ENCODE measurements around the gene ARHGAP42.
A peak's percentile ranks its signal among the peaks of the same experiment; 100 is the strongest.
"Not testable (repeated sequence)": the region's sequence is repeated elsewhere in the genome, so short reads cannot be mapped to it uniquely, and the experiment has no call there.

ARHGAP42 gene

GRCh38 chr11:100732949-100733348 lies 45.9 kb downstream of the ARHGAP42 start:
- FAIRE-seq (no peak), DNase-seq (ENCODE audit: insufficient read length, low spot score) (no peak)
- TF ChIP-seq PAX5 (IDR thresholded peaks at IDR 0.05; ENCODE audit: insufficient read depth, low read length, severe bottlenecking) (no peak), POLR2AphosphoS5 (IDR thresholded peaks at IDR 0.05; ENCODE audit: low read depth, low read length) (no peak), SPI1 (IDR thresholded peaks at IDR 0.05; ENCODE audit: low read depth, low read length) (no peak), POU2F2 (IDR thresholded peaks at IDR 0.05; ENCODE audit: low read depth, low read length) (no peak)

DNA sequence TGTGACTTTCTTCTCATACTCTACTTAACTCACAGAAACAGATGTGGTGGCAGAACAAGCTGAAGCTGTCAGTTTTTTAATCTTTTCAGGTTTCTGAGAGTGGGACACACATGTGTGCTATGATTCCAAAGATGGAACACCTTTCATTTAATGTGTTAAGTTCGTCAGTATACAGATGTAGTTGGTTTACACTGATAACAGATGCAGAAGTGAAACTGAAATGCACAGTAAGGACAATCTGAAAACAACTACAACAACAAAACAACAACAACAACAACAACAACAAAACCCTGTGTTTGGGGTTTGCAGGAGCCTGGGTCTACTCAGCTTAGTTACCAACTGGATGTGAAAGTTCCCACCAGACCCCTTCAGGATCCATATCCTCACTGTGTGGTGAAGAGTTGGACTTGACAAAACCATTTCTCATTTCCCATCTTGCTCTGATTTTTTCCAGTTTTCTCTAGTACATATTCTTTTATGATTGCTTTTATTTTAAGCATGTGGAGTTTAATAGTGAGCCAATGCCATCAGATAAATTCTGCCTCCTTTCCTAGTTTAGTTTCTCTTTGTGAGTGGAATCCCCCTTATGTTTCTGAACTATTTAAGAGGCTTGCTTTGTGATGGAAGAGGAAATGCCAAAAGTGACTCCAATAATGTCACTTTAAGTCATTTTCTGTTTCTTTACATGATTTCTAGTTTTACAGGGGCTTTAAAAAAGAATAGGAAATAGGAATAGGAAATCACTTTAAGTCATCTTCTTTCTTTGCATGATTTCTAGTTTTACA lies 47.8 kb downstream of the ARHGAP42 start:
- TF ChIP-seq POU2F2 (IDR thresholded peaks at IDR 0.05; ENCODE audit: low read depth, low read length): no peak
- TF ChIP-seq POLR2AphosphoS5 (IDR thresholded peaks at IDR 0.05; ENCODE audit: low read depth, low read length): no peak
- TF ChIP-seq PAX5 (IDR thresholded peaks at IDR 0.05; ENCODE audit: insufficient read depth, low read length, severe bottlenecking): no peak
- TF ChIP-seq SPI1 (IDR thresholded peaks at IDR 0.05; ENCODE audit: low read depth, low read length): peak; percentile 74
- FAIRE-seq (peak; percentile 56), DNase-seq (ENCODE audit: insufficient read length, low spot score) (no peak)

- DNase-seq (ENCODE audit: insufficient read length, low spot score) (no peak), FAIRE-seq (no peak)
- TF ChIP-seq PAX5 (IDR thresholded peaks at IDR 0.05; ENCODE audit: insufficient read depth, low read length, severe bottlenecking) (no peak), TAF1 (IDR thresholded peaks at IDR 0.05; ENCODE audit: low read depth, low read length) (no peak), POLR2AphosphoS5 (IDR thresholded peaks at IDR 0.05; ENCODE audit: low read depth, low read length) (no peak), POU2F2 (IDR thresholded peaks at IDR 0.05; ENCODE audit: low read depth, low read length) (no peak), SPI1 (IDR thresholded peaks at IDR 0.05; ENCODE audit: low read depth, low read length) (no peak), POLR2A (IDR thresholded peaks at IDR 0.05; ENCODE audit: low read depth, low read length) (no peak)
Observed at GRCh38 chr11:100735949-100736675, 49.0 kb downstream of the ARHGAP42 start.

DNA sequence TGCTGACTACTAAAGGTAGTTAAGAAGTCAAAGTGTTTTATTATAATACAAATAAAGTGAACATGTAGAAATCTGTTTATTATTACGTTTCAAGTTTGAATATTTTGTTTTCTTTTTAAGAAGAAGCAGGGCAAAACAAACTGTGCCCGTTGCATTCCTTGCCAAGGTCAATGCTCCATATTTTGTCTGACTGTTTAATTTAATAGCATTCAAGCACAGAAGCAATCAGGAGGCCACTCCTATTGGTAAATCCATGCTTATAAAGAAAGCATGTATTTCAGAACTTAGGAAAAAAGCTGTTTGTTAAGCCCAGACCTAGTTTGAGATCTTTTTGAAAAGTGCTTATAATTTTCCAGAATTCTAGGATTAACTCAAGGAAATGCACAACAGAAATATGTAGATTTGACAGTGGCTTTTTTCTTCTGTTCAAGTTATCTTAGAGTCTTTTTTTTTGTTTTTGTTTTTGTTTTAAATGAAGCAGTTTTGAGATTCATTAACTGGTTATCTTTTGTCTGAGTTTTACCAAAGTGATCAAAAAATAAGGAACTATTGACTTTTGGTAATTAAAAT lies 51.7 kb downstream of the ARHGAP42 start:
- TF ChIP-seq POLR2A (IDR thresholded peaks at IDR 0.05; ENCODE audit: low read depth, low read length) (no peak), TAF1 (IDR thresholded peaks at IDR 0.05; ENCODE audit: low read depth, low read length) (no peak), SPI1 (IDR thresholded peaks at IDR 0.05; ENCODE audit: low read depth, low read length) (no peak), POU2F2 (IDR thresholded peaks at IDR 0.05; ENCODE audit: low read depth, low read length) (no peak), PAX5 (IDR thresholded peaks at IDR 0.05; ENCODE audit: insufficient read depth, low read length, severe bottlenecking) (no peak), POLR2AphosphoS5 (IDR thresholded peaks at IDR 0.05; ENCODE audit: low read depth, low read length) (no peak)
- FAIRE-seq (no peak), DNase-seq (ENCODE audit: insufficient read length, low spot score) (no peak)

- TF ChIP-seq POLR2A (IDR thresholded peaks at IDR 0.05; ENCODE audit: low read depth, low read length) (no peak), TAF1 (IDR thresholded peaks at IDR 0.05; ENCODE audit: low read depth, low read length) (no peak)
- no peak for FAIRE-seq
- no peak for DNase-seq (ENCODE audit: insufficient read length, low spot score)
Observed at GRCh38 chr11:100739666-100740065, 52.6 kb downstream of the ARHGAP42 start.

- no peak for DNase-seq (ENCODE audit: insufficient read length, low spot score)
- FAIRE-seq: no peak
- TF ChIP-seq POLR2AphosphoS5 (IDR thresholded peaks at IDR 0.05; ENCODE audit: low read depth, low read length) (no peak), POLR2A (IDR thresholded peaks at IDR 0.05; ENCODE audit: low read depth, low read length) (no peak), PAX5 (IDR thresholded peaks at IDR 0.05; ENCODE audit: insufficient read depth, low read length, severe bottlenecking) (no peak), TAF1 (IDR thresholded peaks at IDR 0.05; ENCODE audit: low read depth, low read length) (no peak), POU2F2 (IDR thresholded peaks at IDR 0.05; ENCODE audit: low read depth, low read length) (no peak), SPI1 (IDR thresholded peaks at IDR 0.05; ENCODE audit: low read depth, low read length) (no peak)
Observed at GRCh38 chr11:100740440-100740839, 53.4 kb downstream of the ARHGAP42 start.

DNA sequence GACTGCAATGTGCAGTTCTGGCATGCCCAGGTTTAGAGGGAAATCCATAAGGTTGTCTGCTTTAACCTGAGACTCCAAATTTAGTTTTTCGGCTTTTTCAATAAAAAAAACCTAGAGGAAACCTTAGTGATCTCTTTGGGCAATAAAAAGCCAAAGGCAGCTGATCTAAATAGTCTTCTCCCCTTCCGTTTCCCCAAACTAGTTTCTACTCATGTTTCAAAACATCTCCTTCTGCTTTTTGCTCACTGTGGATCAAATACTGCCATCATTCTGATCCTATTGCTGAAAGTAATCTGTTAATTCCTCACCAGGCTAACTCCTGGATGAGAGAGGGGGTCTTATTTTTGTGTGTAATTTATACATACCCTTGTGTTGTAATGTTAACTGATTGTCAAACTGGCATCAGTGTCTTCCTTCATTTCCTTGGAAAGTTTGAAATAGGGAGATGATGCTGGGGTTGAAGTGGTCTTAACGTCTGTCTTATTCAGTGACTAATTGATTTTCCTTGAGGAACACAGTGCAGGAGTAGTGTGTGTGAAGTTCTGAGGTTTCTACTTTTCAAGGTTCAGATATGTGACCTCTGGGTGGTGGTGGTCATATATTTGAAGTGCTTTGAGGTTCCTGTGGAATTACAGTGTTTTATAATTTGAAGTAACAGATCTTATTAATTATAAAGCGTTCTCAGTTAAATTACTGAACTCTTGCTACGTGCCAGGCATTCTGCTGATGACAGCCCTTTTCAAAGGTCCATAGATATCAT lies 55.0 kb downstream of the ARHGAP42 start:
- DNase-seq (ENCODE audit: insufficient read length, low spot score): no peak
- TF ChIP-seq POLR2A (IDR thresholded peaks at IDR 0.05; ENCODE audit: low read depth, low read length): no peak
- no peak for TF ChIP-seq SPI1 (IDR thresholded peaks at IDR 0.05; ENCODE audit: low read depth, low read length)
- no peak for TF ChIP-seq POU2F2 (IDR thresholded peaks at IDR 0.05; ENCODE audit: low read depth, low read length)
- TF ChIP-seq PAX5 (IDR thresholded peaks at IDR 0.05; ENCODE audit: insufficient read depth, low read length, severe bottlenecking): no peak
- TF ChIP-seq TAF1 (IDR thresholded peaks at IDR 0.05; ENCODE audit: low read depth, low read length): no peak
- no peak for TF ChIP-seq POLR2AphosphoS5 (IDR thresholded peaks at IDR 0.05; ENCODE audit: low read depth, low read length)
- FAIRE-seq: no peak

GRCh38 chr11:100746448-100746847 lies 59.4 kb downstream of the ARHGAP42 start:
- TF ChIP-seq POU2F2 (IDR thresholded peaks at IDR 0.05; ENCODE audit: low read depth, low read length) (no peak), TAF1 (IDR thresholded peaks at IDR 0.05; ENCODE audit: low read depth, low read length) (no peak), POLR2A (IDR thresholded peaks at IDR 0.05; ENCODE audit: low read depth, low read length) (no peak), POLR2AphosphoS5 (IDR thresholded peaks at IDR 0.05; ENCODE audit: low read depth, low read length) (no peak), SPI1 (IDR thresholded peaks at IDR 0.05; ENCODE audit: low read depth, low read length) (no peak), PAX5 (IDR thresholded peaks at IDR 0.05; ENCODE audit: insufficient read depth, low read length, severe bottlenecking) (no peak)
- no peak for DNase-seq (ENCODE audit: insufficient read length, low spot score)
- FAIRE-seq: no peak

- FAIRE-seq (no peak), DNase-seq (ENCODE audit: insufficient read length, low spot score) (no peak)
- TF ChIP-seq SPI1 (IDR thresholded peaks at IDR 0.05; ENCODE audit: low read depth, low read length): no peak
Observed at GRCh38 chr11:100748153-100748552, 61.1 kb downstream of the ARHGAP42 start.

DNA sequence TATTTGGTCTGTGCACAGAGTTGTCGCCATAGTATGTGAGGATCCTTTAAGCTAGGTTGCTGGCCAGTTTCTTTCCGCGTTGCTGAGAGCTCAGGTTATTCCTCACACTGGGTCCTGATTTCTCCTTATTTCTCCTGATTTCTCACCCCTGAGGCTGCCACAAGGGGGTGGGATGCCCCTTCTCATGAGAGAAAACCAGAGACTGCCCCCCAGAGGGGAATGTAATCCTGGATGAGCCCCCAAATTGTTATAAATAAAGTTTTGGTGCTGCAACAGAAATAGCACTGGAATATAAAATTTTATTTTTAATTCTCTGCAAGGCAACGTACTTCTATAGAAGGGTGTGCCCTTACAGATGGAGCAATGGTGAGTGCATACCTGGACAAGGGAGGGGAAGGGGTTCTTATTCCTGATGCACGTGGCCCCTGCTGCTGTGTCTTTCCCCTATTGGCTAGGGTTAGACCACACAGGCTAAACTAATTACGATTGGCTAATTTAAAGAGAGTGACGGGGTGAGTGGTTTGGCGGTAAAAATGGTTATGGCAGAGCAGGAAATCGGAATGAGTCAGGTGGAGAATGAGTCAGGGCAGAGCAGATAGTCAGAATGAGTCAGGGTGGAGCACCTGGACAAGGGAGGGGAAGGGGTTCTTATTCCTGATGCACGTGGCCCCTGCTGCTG lies 62.9 kb downstream of the ARHGAP42 start:
- not testable (repeated sequence) for FAIRE-seq; DNase-seq (ENCODE audit: insufficient read length, low spot score)

DNA sequence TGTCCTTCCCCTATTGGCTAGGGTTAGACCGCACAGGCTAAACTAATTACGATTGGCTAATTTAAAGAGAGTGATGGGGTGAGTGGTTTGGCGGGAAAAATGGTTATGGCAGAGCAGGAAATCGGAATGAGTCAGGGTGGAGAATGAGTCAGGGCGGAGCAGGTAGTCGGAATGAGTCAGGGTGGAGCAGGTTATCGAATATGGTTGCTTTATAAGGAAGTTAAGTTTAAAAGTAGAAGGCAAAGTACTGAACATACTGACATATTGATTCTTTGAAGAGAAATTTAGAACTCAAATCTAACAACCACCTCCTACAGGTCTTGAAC lies 63.4 kb downstream of the ARHGAP42 start:
- not testable (repeated sequence) for DNase-seq (ENCODE audit: insufficient read length, low spot score); FAIRE-seq
